OCI-LY1 (cell line): ENCODE data around the gene TBX10.

Source experiments
- H2AFZ ChIP-seq: fragments of 200-600 bp; sonication (generic), shearing (Covaris generic); 2 replicates; pipeline ENCODE4 v1.6.0; 2014; ENCODE audit warnings: antibody characterized with exemption, mild to moderate bottlenecking, low read length
- H3F3A ChIP-seq: fragments of 200-600 bp; sonication (generic), shearing (Covaris generic); 2 replicates; pipeline ENCODE4 v1.6.0; 2014; ENCODE audit warnings: mild to moderate bottlenecking, antibody characterized with exemption, low read length, moderate library complexity; ENCODE audit not compliant: insufficient read depth
- H3K27ac ChIP-seq: fragments of 200-600 bp; sonication (generic); 2 replicates; pipeline ENCODE4 v1.5.1; 2014; ENCODE audit warnings: low read length, mixed run types, mild to moderate bottlenecking, low read depth; ENCODE audit not compliant: poor library complexity, severe bottlenecking
- H3K27me3 ChIP-seq: fragments of 200-600 bp; sonication (generic); 2 replicates; pipeline ENCODE4 v1.6.0; 2014; ENCODE audit warnings: antibody characterized with exemption, mild to moderate bottlenecking, low read length, moderate library complexity; ENCODE audit not compliant: insufficient read depth
- H3K36me3 ChIP-seq: fragments of 200-600 bp; sonication (generic); 2 replicates; pipeline ENCODE4 v1.6.1; 2014; ENCODE audit warnings: mild to moderate bottlenecking, antibody characterized with exemption, low read length, moderate library complexity, mixed read lengths; ENCODE audit not compliant: insufficient read depth
- H3K4me1 ChIP-seq: fragments of 200-600 bp; sonication (generic); 2 replicates; pipeline ENCODE4 v1.5.1; 2014; ENCODE audit warnings: mild to moderate bottlenecking, low read length, moderate library complexity; ENCODE audit not compliant: insufficient read depth, severe bottlenecking
- H3K4me2 ChIP-seq: fragments of 200-600 bp; sonication (generic), shearing (Covaris generic); 2 replicates; pipeline ENCODE4 v1.6.1; 2014; ENCODE audit warnings: low read length
- H3K4me3 ChIP-seq: fragments of 200-600 bp; sonication (generic); 2 replicates; pipeline ENCODE4 v1.5.1; 2014; ENCODE audit warnings: low read length, low read depth, mild to moderate bottlenecking, mixed read lengths; ENCODE audit not compliant: poor library complexity, severe bottlenecking
- H3K79me2 ChIP-seq: fragments of 200-600 bp; shearing (Covaris generic); 2 replicates; pipeline ENCODE4 v1.6.1; 2016; ENCODE audit warnings: mixed run types, low read length, mixed read lengths; ENCODE audit not compliant: insufficient read depth
- H3K9ac ChIP-seq: fragments of 200-600 bp; sonication (generic), shearing (Covaris generic); 2 replicates; pipeline ENCODE4 v1.6.1; 2014; ENCODE audit warnings: mild to moderate bottlenecking, low read length, mixed read lengths
- H3K9me2 ChIP-seq: fragments of 200-600 bp; sonication (generic), shearing (Covaris generic); 2 replicates; pipeline ENCODE4 v1.6.1; 2014; ENCODE audit warnings: low read depth, mild to moderate bottlenecking, low read length, mixed read lengths
- H3K9me3 ChIP-seq: fragments of 200-600 bp; shearing (Covaris generic); 2 replicates; pipeline ENCODE4 v1.6.1; 2014; ENCODE audit warnings: low read length, mixed read lengths
- H4K20me1 ChIP-seq: fragments of 200-600 bp; sonication (generic), shearing (Covaris generic); 2 replicates; pipeline ENCODE4 v1.6.0; 2016; ENCODE audit warnings: mild to moderate bottlenecking, low read length; ENCODE audit not compliant: insufficient read depth
- EZH2 ChIP-seq: fragments of 200-600 bp; sonication (generic), shearing (Covaris generic); IDR thresholded peaks from 2 replicates; pipeline ENCODE4 v1.8.0; 2017; ENCODE audit warnings: borderline replicate concordance, mixed run types, mild to moderate bottlenecking, antibody characterized with exemption, low read length, moderate library complexity, mixed read lengths
- TF ChIP-seq, protein P1 (sequence below): fragments of 200-600 bp; sonication (generic), shearing (Covaris generic); IDR thresholded peaks from 2 replicates; pipeline ENCODE4 v1.5.1; 2017; ENCODE audit warnings: mild to moderate bottlenecking, antibody characterized with exemption, low read length, moderate library complexity, mixed read lengths

The TBX10 gene

DNA sequence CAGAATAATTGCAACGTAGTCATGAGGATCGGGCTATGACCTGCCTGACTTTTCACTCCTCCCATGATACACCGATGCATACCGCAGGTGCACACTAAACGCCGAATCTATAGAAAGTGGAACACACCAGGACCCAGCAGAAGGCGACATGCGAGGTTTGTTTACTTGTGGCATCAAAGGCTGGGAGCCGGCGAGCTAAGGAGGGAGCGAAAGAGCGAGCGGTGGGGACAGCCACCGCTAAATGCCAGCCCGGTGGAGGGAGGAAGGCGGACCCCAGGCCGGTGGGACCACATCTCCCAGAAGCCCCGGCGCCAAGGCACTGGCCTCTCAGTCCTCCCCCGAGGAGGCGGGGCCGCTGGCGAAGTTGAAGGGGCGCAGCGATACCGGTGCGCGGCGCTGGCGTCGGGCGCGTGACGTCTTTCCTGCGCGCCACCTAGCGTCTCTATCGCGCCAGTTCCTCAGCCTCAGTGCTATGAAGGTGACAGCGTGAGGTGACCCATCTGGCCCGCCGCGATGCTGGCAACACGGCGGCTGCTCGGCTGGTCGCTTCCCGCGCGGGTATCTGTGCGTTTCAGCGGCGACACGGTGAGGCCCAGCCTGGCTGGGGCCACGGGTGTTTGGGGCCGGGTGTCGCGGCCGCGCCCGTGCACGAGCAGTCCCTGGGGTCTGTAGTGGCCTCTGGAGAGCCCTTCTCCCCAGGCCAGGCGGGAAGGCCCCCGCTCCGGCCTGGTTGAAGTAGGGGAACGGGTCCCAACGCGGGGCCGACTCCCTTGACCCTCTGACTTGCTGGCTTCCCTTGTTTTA, 32.9 kb downstream of the TBX10 start, which contains the start of gene NDUFV1:
Gene NDUFV1, plus strand, starts transcription at position 445 of the 804 bp plus-strand sequence. Its CDS starts 69 bp downstream, at position 514.
- H3K9me3 ChIP-seq: no peaks in the 10 kb centered on the region
- no peak within 1 kb of the TSS for H3K27ac ChIP-seq
- peaks cover 23% of the 10 kb centered on the region for H3K4me1 ChIP-seq
- TF ChIP-seq EZH2: no peak
- TF ChIP-seq, protein P1, sequence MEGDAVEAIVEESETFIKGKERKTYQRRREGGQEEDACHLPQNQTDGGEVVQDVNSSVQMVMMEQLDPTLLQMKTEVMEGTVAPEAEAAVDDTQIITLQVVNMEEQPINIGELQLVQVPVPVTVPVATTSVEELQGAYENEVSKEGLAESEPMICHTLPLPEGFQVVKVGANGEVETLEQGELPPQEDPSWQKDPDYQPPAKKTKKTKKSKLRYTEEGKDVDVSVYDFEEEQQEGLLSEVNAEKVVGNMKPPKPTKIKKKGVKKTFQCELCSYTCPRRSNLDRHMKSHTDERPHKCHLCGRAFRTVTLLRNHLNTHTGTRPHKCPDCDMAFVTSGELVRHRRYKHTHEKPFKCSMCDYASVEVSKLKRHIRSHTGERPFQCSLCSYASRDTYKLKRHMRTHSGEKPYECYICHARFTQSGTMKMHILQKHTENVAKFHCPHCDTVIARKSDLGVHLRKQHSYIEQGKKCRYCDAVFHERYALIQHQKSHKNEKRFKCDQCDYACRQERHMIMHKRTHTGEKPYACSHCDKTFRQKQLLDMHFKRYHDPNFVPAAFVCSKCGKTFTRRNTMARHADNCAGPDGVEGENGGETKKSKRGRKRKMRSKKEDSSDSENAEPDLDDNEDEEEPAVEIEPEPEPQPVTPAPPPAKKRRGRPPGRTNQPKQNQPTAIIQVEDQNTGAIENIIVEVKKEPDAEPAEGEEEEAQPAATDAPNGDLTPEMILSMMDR: peak; percentile 54
- peak within 1 kb of the TSS; percentile 94 for H3K4me3 ChIP-seq
- H3K36me3 ChIP-seq: peaks cover 33% of the 10 kb centered on the region
- H3K9ac ChIP-seq: peak within 1 kb of the TSS; percentile 90
- H3K9me2 ChIP-seq: no peaks in the 10 kb centered on the region
- no peaks in the 10 kb centered on the region for H3F3A ChIP-seq
- no peaks in the 10 kb centered on the region for H4K20me1 ChIP-seq
- peak within 1 kb of the TSS; percentile 93 for H3K4me2 ChIP-seq
- H3K27me3 ChIP-seq: peaks cover 3% of the 10 kb centered on the region; the same call in 1 of the 2 replicates
- H3K79me2 ChIP-seq: peaks cover 9% of the 10 kb centered on the region; the same call in 1 of the 2 replicates
- 0 out of 2 replicates have a peak within 1 kb of the TSS, but pooled peaks have one; percentile 21 for H2AFZ ChIP-seq

- no peaks in the 10 kb centered on the region for H3F3A ChIP-seq
- H3K9me3 ChIP-seq: no peaks in the 10 kb centered on the region
- peak overlapping the region; percentile 93 for H3K4me2 ChIP-seq
- H3K9ac ChIP-seq: peak overlapping the region; percentile 90
- peaks cover 3% of the 10 kb centered on the region; the same call in 1 of the 2 replicates for H3K27me3 ChIP-seq
- H3K27ac ChIP-seq: no peak overlapping the region
- H3K79me2 ChIP-seq: peaks cover 9% of the 10 kb centered on the region; the same call in 1 of the 2 replicates
- 0 out of 2 replicates have a peak overlapping the region, but pooled peaks have one; percentile 21 for H2AFZ ChIP-seq
- H4K20me1 ChIP-seq: no peaks in the 10 kb centered on the region
- H3K9me2 ChIP-seq: no peaks in the 10 kb centered on the region
- no peak for TF ChIP-seq EZH2
- TF ChIP-seq, protein P1: no peak
- peaks cover 27% of the 10 kb centered on the region for H3K36me3 ChIP-seq
- peaks cover 25% of the 10 kb centered on the region for H3K4me1 ChIP-seq
- peak overlapping the region; percentile 94 for H3K4me3 ChIP-seq
These were observed 33.5 kb downstream of the TBX10 start for GRCh38 chr11:67606093-67606491.

DNA sequence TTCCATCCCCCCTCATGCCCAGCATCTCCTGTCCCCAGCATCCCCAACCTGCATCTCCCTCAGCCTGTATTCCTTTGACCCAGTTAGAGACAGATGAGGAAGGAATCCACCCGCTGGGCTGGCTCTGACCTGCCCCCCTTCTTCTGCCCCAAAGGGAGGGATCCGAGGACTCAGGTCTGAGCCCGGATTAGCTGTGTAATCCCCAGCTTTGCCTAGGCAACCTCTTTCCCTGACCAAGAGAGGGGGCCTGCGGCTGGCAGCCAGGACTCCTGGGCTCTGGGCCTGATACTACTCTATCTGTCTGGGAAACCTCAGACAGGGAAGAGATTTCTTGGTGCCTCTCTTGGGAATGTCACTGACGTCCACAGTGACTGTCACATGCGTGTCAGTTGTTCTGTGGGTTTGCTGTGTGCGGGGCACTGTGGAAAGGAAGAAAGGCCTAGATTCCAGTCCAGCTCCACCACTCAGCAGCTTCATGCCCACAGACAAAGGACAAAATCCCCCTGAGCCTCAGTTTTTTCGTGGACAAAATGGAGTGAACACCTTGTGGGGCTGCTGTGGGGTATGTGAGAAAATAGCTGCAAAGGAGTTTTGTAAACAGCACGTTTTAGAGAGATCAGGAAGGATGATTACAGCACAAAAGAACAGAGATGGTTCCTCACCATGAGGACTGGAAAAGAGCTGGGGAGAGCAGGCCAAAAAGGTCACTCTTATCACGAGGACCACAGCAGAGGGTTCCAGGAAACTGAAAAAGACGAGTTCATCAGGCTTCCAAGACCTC, 34.1 kb downstream of the TBX10 start:
- peaks cover 9% of the 10 kb centered on the region; the same call in 1 of the 2 replicates for H3K79me2 ChIP-seq
- H3K36me3 ChIP-seq: peaks cover 20% of the 10 kb centered on the region
- H3K9me3 ChIP-seq: no peaks in the 10 kb centered on the region
- peak overlapping the region; percentile 93 for H3K4me2 ChIP-seq
- peaks cover 32% of the 10 kb centered on the region for H3K4me1 ChIP-seq
- no peaks in the 10 kb centered on the region for H4K20me1 ChIP-seq
- no peak overlapping the region for H3K27ac ChIP-seq
- H3K4me3 ChIP-seq: no peak overlapping the region
- TF ChIP-seq, protein P1: no peak
- no peak for TF ChIP-seq EZH2
- H2AFZ ChIP-seq: no peak overlapping the region
- no peaks in the 10 kb centered on the region for H3K9me2 ChIP-seq
- no peak overlapping the region; the same call in 1 of the 2 replicates for H3K9ac ChIP-seq
- no peaks in the 10 kb centered on the region for H3F3A ChIP-seq
- peaks cover 3% of the 10 kb centered on the region; the same call in 1 of the 2 replicates for H3K27me3 ChIP-seq
